Kidney tubule cell (primary cell): Measurements from ENCODE around the gene MCF2L.

Experiments
- DNase-seq: peaks from one replicate; pipeline ENCODE4 v3.0.0-alpha.2; 2018; ENCODE audit warnings: low spot score

The MCF2L gene

GRCh38 chr13:113031465-113031864 is 62.5 kb downstream of the MCF2L start:
- DNase-seq, result no peak

DNA sequence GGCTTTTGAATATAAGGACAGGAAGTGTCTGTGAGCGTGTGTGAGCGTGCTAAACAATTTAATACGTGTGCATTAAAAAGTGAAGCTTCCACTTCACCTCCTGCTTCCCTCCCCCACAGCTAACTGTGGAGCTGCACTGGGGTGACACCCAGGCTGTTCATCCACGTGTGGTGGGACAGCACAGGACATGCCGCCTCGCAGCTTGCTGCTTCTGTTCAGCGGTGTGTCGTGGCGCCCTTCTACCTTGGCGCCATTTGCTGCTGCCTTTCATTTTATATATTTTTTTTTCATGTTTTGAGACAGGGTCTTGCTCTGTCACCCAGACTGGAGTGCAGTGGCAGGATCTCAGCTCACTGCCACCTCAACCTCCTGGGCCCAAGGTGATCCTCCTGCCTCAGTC is 63.3 kb downstream of the MCF2L start:
- DNase-seq, result no peak

DNA sequence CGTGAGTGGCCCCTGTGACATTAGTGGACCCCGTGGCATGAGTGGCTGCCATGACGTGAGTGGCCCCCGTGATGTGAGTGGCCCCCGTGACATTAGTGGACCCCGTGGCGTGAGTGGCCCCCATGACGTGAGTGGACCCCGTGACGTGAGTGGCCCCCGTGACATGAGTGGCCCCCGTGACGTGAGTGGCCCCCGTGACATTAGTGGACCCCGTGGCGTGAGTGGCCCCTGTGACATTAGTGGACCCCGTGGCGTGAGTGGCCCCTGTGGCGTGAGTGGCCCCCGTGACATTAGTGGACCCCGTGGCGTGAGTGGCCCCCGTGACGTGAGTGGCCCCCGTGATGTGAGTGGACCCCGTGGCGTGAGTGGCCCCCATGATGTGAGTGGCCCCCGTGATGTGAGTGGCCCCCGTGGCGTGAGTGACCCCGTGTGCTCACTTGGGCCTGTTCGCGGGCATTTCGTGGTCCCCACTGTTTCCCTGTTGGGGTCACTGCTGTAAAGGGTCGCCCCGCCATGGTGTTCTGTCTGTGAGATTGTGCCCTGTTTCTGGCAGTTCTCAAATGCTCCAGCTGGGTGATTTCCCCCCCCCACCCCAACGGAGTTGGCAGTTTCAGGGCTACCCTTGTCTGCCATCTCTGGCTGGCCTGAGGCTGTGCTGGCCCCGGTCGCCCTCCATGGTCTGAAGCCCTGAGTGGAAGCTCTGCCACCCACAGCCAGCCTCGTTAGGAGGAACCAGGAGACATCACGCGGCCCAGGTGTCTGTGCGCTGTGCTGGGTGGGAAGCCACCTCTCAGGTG is 64.2 kb downstream of the MCF2L start:
- DNase-seq, result no peak

GRCh38 chr13:113034451-113035212 is 65.6 kb downstream of the MCF2L start:
- peak; percentile 32 for DNase-seq

- no peak for DNase-seq
These were observed 66.3 kb downstream of the MCF2L start for GRCh38 chr13:113035213-113035800.

- DNase-seq, result no peak
These were observed 67.4 kb downstream of the MCF2L start for GRCh38 chr13:113036401-113036800.

GRCh38 chr13:113040031-113040430 is 71.0 kb downstream of the MCF2L start:
- no peak for DNase-seq

GRCh38 chr13:113040597-113041292 is 71.7 kb downstream of the MCF2L start:
- no peak for DNase-seq

GRCh38 chr13:113041293-113041690 is 72.3 kb downstream of the MCF2L start:
- no peak for DNase-seq

DNA sequence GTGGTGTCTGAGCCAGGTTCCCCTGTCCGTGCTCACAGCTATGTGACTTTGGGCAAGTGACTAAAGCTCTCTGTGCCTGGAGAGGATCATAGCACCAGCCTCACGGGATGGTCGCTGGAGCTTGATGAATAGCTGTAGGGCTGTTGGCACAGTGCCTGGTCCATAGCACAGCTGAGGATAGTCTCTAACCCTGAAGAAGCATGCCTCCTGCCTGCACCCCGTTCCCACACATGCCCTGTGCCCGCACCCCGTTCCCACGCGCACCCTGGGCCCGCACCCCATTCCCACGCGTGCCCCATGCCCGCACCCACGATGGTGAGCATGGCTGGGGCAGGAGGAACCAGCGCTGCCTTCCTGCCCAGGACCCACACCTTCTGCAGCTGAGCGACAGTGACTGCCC is 72.9 kb downstream of the MCF2L start:
- DNase-seq, result no peak

- DNase-seq, result no peak
These were observed 73.4 kb downstream of the MCF2L start for GRCh38 chr13:113042456-113042855.

- DNase-seq, result no peak
These were observed 74.1 kb downstream of the MCF2L start for GRCh38 chr13:113043001-113043630.

DNA sequence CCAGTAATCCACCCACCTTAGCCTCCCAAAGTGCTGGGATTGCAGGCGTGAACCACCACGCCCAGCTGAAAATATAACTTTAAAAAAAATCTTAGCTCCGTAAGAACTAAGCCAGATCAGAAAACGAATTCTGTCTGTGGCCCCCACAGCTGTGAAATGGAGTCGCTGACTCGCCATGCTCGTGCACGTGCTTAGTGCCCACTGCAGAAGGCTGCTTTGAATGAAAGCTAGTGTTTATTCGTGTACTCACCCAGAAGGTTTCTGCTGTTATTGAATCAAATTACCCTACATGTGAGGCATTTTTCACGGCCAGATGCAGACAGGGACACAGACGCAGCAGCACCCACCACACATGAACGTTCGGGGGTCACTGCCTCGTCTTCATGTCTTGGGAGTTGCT is 74.9 kb downstream of the MCF2L start:
- DNase-seq, result no peak

DNA sequence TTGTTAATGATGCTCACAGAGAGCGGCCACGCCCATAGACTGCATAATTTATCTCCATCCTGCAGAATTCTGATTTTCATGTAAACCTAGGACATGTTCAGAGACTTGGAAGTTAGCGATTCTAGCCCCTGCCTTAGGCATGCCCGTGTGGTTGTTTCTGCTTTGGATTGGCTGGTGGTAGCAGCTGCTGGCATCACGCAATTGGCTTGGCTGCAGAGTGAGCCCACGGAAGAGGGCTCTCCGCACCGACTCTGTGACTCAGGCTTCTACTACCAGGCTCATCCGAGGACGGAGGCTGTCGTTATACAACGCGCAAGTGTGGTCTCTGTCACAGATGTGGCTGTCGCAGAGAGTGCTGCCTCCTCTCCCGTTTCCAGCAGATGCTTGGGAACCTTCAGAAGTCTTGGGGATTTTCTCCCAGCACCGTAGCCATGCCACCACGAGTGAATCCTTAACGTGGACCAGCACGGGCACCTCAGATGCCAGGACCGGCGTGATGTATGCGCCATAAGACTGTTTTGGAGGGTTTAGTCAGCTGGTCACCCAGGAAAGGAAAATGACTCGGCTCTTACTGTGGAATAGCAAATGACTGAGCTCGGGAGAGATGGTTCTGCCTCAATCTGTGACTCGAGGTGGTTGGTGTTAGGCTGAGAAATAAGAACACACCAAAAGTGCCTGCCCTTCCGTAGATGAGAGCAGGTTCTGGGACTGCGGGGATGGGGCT is 75.5 kb downstream of the MCF2L start:
- no peak for DNase-seq

DNA sequence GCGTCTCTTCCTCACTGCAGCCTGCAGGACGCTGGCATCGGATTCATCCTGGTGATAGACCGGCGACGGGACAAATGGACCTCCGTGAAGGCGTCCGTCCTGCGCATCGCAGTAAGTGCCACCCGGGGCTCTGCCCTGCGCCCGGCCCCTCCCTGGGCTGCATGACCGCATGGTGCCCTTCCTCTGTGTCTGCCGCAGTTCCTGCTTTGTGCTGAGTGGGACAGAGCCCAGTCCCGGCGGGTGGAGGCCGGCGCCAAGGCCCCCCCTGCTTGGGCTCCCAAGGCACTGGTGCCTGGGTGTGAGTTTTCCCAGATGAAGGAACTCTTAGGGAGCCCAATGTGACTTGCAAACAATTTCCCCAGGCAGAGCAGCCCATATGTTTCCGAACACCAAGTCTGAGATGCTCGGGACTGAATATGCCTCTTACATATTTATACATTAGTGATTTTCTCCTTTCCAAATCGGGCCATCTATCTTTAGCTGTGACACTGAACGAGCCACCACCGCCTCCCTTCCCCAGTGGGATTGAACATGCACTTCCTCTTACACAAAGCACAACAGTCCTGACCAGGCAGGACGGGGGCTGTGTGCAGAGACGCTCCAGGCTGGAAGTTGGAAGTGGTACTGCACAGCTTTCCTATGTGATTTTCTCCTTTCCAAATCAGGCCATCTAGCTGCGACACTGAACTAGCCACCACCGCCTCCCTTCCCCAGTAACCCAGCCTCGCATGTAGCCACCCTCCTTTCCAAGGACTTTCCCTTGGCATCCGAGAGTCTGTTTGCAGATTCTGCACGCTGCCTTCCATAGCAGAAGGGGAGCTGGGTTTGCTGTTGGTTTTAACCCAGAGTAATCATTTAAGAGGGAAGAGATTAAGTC is 76.5 kb downstream of the MCF2L start:
- no peak for DNase-seq

DNA sequence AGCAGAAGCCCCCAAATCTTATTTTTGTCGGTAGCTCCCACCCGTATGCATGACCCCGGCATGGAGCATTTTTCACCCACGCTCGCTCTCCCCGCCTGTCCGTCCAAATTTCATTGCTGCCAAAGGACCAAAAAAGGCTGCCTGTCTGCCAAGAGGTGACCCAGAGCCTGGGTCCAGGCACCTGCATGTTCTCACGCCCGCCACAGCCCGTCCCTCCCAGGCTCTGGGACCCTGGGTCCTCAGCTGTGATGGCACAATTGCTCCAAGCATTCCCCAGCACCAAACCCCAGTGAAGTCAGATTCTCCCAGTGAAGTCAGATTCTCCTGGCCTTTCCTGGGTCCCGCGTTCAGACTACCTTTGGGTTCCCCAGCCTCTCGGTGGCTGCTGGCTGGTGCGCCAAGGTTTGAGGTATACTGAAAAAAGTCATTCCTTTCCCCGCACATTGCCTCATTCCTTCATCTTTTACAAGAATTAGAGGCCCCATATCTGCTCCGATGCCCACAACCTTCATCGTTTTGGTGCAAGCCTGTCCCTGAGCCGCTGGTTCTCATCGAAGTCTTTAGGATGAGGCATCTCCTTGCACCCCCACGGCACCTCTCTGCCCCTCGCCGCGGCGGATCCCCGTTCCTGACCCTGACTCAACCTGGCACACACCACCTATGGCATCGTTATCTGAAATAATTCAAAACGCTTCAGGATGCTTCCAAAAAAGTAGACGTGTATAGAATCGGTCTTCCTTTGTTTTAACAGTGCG is 77.3 kb downstream of the MCF2L start:
- DNase-seq, result no peak

- DNase-seq, result no peak
These were observed 77.8 kb downstream of the MCF2L start for GRCh38 chr13:113046883-113047244.

DNA sequence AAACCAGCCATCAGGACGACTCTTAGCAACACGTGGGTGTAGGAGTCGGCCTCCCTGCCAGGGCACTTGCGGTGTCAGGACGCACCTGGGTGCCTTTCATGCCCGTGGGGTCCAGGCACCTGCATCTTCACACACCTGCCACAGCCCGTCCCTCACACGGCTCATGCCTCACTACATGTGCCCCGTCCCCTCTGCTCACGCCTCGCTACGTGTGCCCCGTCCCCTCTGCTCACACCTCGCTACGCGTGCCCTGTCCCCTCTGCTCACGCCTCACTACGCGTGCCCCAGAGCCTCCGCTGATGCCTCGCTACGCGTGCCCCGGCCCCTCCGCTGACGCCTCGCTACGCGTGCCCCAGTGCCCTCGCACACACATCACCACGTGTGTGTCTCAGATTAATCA is 78.6 kb downstream of the MCF2L start:
- no peak for DNase-seq

DNA sequence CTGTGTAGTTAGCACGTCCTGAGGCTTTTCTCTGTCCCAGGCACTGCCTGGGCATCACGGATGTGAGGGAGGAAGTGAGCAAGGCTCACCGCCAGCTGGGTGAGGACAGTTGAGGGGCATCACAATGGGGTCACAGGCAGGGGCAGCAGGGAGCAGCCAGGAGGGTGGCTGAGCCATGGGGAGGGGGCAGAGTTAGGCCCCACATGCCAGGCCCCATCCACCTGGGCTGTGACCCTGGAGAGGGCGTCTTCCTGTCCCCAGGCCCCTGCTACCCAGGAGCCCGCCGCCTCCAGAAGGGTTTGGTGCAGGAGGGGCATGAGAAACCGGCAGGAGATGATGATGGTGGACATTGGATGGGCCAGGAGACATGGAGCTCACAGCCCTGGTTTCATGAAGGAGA is 79.8 kb downstream of the MCF2L start:
- DNase-seq, result no peak

DNA sequence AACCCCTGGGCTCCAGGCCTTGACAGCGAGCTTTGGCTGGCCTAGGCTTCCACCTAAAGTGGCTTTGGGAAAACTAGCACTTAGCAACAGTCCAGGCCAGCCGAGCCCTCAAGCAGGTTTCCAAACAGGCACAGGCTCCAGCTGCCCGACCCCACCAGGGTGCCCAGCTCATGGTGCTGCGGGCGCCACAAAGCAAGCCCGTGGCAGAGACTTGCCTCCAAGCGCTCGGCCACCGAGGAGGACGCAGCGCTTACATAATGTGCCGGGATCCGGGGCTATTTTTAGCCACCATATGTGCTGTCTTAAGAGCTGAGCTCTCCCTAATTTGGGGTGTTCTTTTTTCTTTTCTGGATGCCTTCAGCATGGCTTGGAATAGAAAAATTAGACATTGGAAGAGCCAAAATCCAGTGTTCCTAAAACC is 80.5 kb downstream of the MCF2L start:
- DNase-seq, result no peak
